ENCODE data around the gene BLID. TPM values are rescaled to one million over a fixed set of nuclear protein-coding genes. Genes with fewer than 3 reads are reported as not detected.

BLID gene
- total RNA-seq, 2 donors from 2014 or later: not detected

DNA sequence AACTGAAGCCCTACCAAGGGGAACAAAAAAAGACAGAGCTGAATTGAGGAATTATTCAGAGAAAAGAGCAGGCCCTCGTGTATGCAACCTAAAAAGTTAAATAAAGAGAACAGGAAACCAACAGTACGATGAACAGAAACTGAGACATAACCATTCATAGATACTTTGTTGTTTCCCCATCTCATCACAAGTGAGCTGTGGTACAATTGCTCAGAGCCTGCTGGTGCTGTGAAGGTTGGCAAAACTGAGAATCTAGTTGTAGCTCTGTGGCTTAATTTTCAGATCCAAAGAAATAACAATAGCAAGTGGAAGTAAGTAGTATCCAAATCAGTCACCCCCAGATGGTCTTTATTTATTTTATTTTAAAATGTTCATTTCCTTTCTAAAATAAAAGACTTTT, 37.7 kb upstream of the BLID start:
- H3K4me1 Mint-ChIP-seq (ENCODE audit: low read depth): peaks cover 11% of the 10 kb centered on the region
- no peaks in the 10 kb centered on the region for H3K36me3 Mint-ChIP-seq (ENCODE audit: insufficient read depth in 2 of 2)
- ATAC-seq (replicated peaks in 1 of 2) (no peak), DNase-seq (no peak)
- no peaks in the 10 kb centered on the region for H3K9me3 Mint-ChIP-seq
- H3K4me3 Mint-ChIP-seq: no peak overlapping the region
- H3K27ac Mint-ChIP-seq: no peak overlapping the region
- H3K27me3 Mint-ChIP-seq (ENCODE audit: low read depth): peaks cover 6% of the 10 kb centered on the region

DNA sequence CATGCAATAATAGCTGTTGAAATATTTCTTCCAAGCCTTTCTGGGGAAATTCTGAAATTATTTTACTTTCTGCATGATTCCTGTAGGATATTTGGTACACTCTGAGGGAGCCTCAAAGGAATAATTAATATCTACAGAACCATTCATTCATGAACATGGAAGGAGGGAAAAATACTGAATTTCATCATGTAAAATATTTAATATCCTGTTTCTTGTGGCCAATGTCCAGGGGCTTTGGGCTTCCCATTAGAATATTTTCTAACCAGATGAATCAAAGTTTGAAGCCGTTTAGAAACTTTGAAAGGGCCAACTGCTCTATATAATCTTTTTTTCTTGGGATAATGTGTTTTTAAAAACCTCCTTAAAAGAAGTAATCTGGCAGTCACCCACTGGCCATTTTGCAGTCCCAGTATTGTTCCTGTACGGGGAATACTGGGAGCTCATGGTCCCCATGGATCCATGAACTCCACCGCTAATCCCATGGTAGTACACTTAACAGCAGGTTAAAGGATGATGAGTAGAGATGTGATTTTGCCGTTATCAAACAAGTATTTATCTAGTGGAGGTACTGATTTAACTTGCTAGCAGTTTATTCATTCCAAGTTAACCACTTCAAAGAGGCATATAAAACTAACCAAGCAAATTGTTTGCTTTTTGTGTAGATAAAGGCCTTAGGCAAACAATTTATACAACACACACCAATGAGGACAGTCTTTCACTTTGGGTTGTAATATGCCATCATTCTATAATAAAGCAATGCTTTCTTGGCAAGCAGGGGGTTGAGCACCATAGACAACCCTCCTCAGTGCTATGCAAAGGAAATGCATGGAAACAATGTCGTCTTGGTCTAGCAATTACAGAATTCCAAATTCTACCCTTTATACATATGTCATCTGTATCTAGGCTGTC, 34.5 kb upstream of the BLID start:
- Mint-ChIP-seq H3K4me1 (ENCODE audit: low read depth) (no peaks in the 10 kb centered on the region), H3K9me3 (no peaks in the 10 kb centered on the region), H3K27me3 (ENCODE audit: low read depth) (peaks cover 4% of the 10 kb centered on the region), H3K4me3 (no peak overlapping the region), H3K27ac (no peak overlapping the region), H3K36me3 (ENCODE audit: insufficient read depth in 2 of 2) (no peaks in the 10 kb centered on the region)
- no peak for DNase-seq
- no peak for ATAC-seq (replicated peaks in 1 of 2)

DNA sequence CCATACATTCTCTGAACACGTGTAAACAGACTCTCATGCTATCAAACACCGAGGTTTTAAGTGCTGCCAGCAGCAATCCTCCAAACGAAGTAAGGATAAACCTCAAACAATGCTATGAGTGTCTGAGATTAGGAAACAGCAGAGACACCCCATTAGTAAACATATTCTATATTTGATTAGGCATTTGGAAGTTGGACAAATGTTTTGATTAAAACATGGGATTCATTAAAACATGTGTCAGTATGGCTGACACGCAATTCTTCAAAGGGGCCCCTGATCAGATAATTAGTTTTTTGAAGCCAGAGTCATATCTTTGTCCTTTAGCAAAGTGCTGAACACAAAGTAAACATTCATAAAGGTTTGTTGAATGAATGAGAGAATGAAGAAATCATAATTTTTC, 33.2 kb upstream of the BLID start:
- H3K27me3 Mint-ChIP-seq (ENCODE audit: low read depth): peaks cover 2% of the 10 kb centered on the region

DNA sequence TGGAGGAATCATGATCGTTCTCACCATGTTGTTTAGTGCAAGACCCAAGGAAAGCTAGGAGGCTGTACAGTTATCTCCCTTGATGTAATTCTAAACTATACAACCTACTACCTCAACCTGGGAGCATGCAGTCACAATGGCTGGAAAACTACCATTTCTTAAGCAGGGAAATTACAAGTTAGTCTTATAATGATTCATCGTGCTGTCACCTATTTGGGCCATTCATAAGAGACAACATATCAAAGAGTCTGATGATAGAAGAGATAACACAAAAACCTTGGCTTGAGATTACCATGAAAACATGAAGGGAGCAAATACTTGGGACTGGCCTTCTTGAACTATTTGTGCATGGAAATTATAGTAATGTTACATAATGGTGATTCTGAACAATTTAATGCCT, 30.5 kb upstream of the BLID start:
- DNase-seq (no peak), ATAC-seq (replicated peaks in 1 of 2) (no peak)
- H3K27ac Mint-ChIP-seq: no peak overlapping the region
- H3K4me3 Mint-ChIP-seq: no peak overlapping the region
- H3K36me3 Mint-ChIP-seq (ENCODE audit: insufficient read depth in 2 of 2): no peaks in the 10 kb centered on the region
- H3K4me1 Mint-ChIP-seq (ENCODE audit: low read depth): no peaks in the 10 kb centered on the region
- H3K27me3 Mint-ChIP-seq (ENCODE audit: low read depth): peaks cover 6% of the 10 kb centered on the region
- H3K9me3 Mint-ChIP-seq: no peaks in the 10 kb centered on the region

More for the DNA sequence above, 33.2 kb upstream of the BLID start:
- no peak overlapping the region for H3K27ac Mint-ChIP-seq
- no peaks in the 10 kb centered on the region for H3K36me3 Mint-ChIP-seq (ENCODE audit: insufficient read depth in 2 of 2)
- H3K9me3 Mint-ChIP-seq: no peaks in the 10 kb centered on the region
- H3K4me1 Mint-ChIP-seq (ENCODE audit: low read depth): no peaks in the 10 kb centered on the region
- no peak for DNase-seq
- ATAC-seq (replicated peaks in 1 of 2): no peak
- no peak overlapping the region for H3K4me3 Mint-ChIP-seq

DNA sequence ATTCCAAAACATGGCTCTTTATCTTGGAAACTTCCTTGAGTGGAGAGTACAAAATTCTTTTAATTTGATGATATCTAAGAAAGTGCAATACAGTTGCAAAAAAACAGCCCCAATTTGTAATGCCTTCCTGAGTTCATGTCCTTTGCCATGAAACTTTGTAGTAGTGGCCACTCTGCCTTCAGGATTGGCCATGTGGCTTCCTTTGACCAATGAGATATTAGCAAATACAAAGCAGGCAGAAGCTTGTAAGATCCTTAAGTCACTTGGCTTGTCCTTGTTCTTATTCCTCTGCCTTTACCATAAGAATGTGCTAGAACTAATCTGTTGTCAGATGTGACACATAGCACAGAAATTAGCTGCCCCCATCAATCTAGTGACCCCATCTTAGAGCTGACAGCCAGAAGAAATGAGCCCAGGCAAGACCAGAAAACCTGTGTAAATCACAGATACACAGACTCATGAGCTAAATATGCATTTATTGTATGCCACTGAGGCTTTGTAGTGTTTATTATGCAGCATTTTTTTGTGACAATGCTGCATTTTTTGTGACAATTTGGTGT, 29.8 kb upstream of the BLID start:
- H3K36me3 Mint-ChIP-seq (ENCODE audit: insufficient read depth in 2 of 2): no peaks in the 10 kb centered on the region
- ATAC-seq (replicated peaks in 1 of 2) (no peak), DNase-seq (no peak)
- H3K4me1 Mint-ChIP-seq (ENCODE audit: low read depth): no peaks in the 10 kb centered on the region
- H3K4me3 Mint-ChIP-seq: no peak overlapping the region
- H3K9me3 Mint-ChIP-seq: no peaks in the 10 kb centered on the region
- peaks cover 6% of the 10 kb centered on the region for H3K27me3 Mint-ChIP-seq (ENCODE audit: low read depth)
- no peak overlapping the region for H3K27ac Mint-ChIP-seq

DNA sequence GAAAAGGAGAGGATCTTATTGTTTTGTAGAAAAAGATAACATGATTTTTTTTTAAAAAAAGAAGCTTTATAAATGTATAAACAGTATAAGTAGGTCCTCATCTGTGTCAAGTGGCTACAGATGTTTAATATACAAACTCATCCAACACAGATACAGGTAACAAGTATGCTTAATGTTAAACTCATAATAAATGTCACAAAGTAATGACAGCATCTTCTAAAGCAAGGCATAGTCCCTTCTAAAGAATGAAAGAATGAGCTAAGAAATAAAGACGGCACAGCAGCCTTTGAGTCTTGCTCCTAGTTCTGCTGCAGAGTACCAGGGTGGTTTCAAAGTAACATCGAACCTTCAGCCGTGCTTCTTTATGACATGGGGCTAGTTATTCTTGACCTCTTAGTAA, 28.7 kb upstream of the BLID start:
- ATAC-seq (replicated peaks in 1 of 2): no peak
- H3K9me3 Mint-ChIP-seq: no peaks in the 10 kb centered on the region
- H3K36me3 Mint-ChIP-seq (ENCODE audit: insufficient read depth in 2 of 2): no peaks in the 10 kb centered on the region
- H3K4me3 Mint-ChIP-seq: no peak overlapping the region
- H3K27me3 Mint-ChIP-seq (ENCODE audit: low read depth): peaks cover 6% of the 10 kb centered on the region
- H3K27ac Mint-ChIP-seq: no peak overlapping the region
- no peak for DNase-seq
- H3K4me1 Mint-ChIP-seq (ENCODE audit: low read depth): no peaks in the 10 kb centered on the region

DNA sequence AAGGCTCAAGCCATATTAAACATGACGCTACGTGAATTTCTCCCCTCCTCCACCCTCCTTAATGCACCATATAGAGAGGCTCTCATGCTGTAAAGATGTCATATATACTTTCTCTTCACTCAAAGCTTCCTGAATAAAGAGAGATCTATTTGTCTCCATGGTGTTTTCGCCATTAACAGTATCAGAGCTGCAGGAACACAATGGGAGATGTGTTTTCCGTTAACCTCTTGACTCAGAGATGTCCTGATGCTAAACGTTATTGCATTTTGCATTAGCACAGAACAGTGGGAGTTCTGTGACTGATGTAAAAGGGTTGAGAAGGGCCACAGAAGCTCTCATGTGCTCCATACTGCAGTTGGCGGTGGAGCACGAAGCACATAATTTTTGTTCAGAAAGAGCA, 25.7 kb upstream of the BLID start:
- H3K4me3 Mint-ChIP-seq: no peak overlapping the region
- H3K27me3 Mint-ChIP-seq (ENCODE audit: low read depth): peaks cover 10% of the 10 kb centered on the region
- DNase-seq (no peak), ATAC-seq (replicated peaks in 1 of 2) (no peak)
- H3K9me3 Mint-ChIP-seq: no peaks in the 10 kb centered on the region
- H3K36me3 Mint-ChIP-seq (ENCODE audit: insufficient read depth in 2 of 2): no peaks in the 10 kb centered on the region
- no peaks in the 10 kb centered on the region for H3K4me1 Mint-ChIP-seq (ENCODE audit: low read depth)
- H3K27ac Mint-ChIP-seq: no peak overlapping the region

DNA sequence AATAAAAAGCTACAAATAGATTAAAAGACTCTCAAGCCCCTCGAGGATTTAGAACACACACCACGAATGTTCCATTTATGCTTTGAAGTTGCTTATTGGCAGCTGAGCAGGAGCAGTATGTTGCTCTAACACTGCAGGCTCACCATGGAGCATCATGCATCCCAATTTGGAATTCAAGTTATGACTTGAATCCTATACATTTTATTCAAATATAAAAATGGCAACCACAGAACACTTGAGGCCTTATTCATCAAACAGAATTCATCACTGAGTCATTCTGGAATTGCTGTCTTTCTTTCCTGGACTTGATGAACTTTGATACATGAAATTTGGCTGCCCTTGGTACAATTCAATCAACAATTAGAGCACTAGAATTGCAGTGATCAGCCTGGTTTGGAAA, 24.5 kb upstream of the BLID start:
- no peak for ATAC-seq (replicated peaks in 1 of 2)
- H3K4me1 Mint-ChIP-seq (ENCODE audit: low read depth): no peaks in the 10 kb centered on the region
- peaks cover 10% of the 10 kb centered on the region for H3K27me3 Mint-ChIP-seq (ENCODE audit: low read depth)
- no peak overlapping the region for H3K4me3 Mint-ChIP-seq
- no peaks in the 10 kb centered on the region for H3K9me3 Mint-ChIP-seq
- no peaks in the 10 kb centered on the region for H3K36me3 Mint-ChIP-seq (ENCODE audit: insufficient read depth in 2 of 2)
- DNase-seq: no peak
- no peak overlapping the region for H3K27ac Mint-ChIP-seq

DNA sequence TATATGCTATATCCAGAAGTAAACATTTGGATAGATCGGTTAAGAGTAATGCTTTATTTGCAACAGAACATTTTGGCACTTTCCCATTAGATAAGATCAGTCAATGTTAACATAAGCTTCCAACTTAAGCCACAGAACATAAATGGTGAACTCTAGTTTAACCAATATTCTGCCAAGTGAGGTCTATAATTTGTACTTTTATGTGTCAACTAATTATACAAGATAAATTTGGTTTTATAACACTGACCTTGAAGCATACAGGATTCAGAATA, 23.5 kb upstream of the BLID start:
- no peaks in the 10 kb centered on the region for H3K9me3 Mint-ChIP-seq
- H3K4me1 Mint-ChIP-seq (ENCODE audit: low read depth): no peaks in the 10 kb centered on the region
- H3K27me3 Mint-ChIP-seq (ENCODE audit: low read depth): peaks cover 10% of the 10 kb centered on the region
- H3K4me3 Mint-ChIP-seq: no peak overlapping the region
- no peak for DNase-seq
- no peaks in the 10 kb centered on the region for H3K36me3 Mint-ChIP-seq (ENCODE audit: insufficient read depth in 2 of 2)
- H3K27ac Mint-ChIP-seq: no peak overlapping the region
- no peak for ATAC-seq (replicated peaks in 1 of 2)

DNA sequence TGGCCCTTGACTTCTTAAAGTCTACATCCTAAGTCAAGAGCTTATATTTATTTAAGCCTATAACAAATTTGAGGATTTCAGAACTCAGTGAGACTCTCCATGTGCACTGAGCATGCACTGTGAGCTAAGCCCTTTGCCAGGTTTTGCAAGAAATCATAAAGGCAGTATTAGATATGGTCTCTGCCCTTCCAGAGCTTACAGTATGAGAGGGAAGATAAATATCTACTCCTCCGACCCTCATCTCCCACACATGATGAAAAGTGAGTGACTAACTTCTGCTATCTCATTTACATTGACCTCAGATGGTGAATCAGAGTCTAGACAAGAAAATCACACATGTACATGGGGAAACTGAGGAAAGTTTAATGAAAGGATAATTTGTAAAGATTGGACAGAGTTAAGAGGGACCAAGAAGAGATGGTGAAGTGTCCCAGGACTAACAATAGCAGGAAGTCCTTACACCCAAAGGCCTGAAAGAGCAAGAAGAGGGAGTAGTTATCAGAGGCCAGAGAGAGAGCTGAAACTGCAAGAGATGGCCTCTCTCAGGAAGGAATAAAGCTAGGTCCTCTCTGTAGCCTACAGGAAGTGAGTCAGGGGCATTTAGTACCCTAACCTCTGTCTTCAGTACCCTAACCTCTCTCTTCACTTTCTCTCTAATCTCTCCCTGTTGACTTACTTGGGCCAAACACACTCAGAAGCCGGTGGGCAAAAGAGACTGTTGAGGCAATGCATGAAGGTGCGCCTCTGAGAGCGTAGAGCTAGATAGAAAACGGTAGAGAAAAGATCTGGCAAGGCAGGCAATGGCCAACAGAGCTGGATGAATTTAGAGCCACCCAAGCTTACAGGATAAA, 23.0 kb upstream of the BLID start:
- H3K9me3 Mint-ChIP-seq: no peaks in the 10 kb centered on the region
- DNase-seq: no peak
- H3K27ac Mint-ChIP-seq: no peak overlapping the region
- no peak for ATAC-seq (replicated peaks in 1 of 2)
- no peaks in the 10 kb centered on the region for H3K36me3 Mint-ChIP-seq (ENCODE audit: insufficient read depth in 2 of 2)
- H3K4me3 Mint-ChIP-seq: no peak overlapping the region
- peaks cover 10% of the 10 kb centered on the region for H3K27me3 Mint-ChIP-seq (ENCODE audit: low read depth)
- no peaks in the 10 kb centered on the region for H3K4me1 Mint-ChIP-seq (ENCODE audit: low read depth)

DNA sequence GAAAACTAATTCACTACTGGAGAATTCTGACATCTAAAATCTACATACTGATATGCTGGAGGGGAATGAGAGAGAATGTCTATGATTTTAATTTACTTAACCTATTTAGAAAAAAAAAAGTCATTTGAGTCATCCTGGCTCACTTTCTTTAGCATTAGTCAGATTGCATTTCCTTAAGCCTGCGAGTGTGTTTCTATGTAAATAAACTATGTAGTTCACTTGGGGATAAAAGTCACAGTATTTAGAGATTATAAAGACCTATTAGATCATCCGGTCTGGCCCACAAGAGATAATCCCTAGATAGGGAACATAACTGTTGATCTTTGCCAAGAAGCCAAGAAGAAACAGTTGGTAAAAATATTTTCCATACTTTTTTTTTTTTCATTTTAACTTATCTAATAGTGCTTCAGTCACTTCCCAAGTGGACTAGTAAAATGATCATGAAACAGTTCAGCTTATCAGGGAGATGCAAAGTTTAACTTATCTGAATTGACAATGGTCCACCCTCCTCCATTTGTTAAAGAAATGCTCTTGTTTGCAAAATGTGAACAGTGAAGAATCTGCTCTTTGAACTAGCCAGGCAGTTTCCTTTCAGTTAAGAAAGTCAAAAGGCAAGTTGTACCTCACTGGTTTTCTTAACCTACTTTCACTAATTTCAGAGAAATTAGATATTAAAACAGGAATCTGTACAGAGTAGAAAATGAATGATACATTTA, 21.2 kb upstream of the BLID start:
- Mint-ChIP-seq H3K4me3 (no peak overlapping the region), H3K4me1 (ENCODE audit: low read depth) (no peaks in the 10 kb centered on the region), H3K9me3 (no peaks in the 10 kb centered on the region), H3K27me3 (ENCODE audit: low read depth) (peaks cover 10% of the 10 kb centered on the region), H3K27ac (no peak overlapping the region), H3K36me3 (ENCODE audit: insufficient read depth in 2 of 2) (no peaks in the 10 kb centered on the region)
- no peak for DNase-seq
- ATAC-seq (replicated peaks in 1 of 2): no peak

DNA sequence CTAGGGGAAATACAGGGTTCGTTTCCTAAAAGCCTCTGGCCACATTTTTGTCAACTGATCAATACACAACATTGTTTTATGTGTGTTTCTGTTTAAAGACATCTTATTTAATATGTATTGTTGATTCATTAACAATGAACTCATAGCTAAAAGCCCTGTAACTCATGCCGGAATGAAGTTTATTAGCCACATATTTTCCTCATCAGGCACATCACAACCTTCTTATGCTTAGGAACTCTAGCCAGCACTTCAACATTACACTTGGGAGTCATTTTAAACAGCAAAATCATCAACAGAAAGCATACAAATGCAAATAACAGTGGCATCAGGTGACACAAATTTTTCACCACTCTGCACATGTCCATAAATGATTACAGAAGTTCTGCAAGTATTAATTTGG, 15.1 kb upstream of the BLID start:
- ATAC-seq (replicated peaks in 1 of 2) (no peak), DNase-seq (no peak)
- no peaks in the 10 kb centered on the region for H3K36me3 Mint-ChIP-seq (ENCODE audit: insufficient read depth in 2 of 2)
- H3K4me1 Mint-ChIP-seq (ENCODE audit: low read depth): no peaks in the 10 kb centered on the region
- no peaks in the 10 kb centered on the region for H3K27me3 Mint-ChIP-seq (ENCODE audit: low read depth)
- H3K27ac Mint-ChIP-seq: no peak overlapping the region
- no peak overlapping the region for H3K4me3 Mint-ChIP-seq
- H3K9me3 Mint-ChIP-seq: no peaks in the 10 kb centered on the region

DNA sequence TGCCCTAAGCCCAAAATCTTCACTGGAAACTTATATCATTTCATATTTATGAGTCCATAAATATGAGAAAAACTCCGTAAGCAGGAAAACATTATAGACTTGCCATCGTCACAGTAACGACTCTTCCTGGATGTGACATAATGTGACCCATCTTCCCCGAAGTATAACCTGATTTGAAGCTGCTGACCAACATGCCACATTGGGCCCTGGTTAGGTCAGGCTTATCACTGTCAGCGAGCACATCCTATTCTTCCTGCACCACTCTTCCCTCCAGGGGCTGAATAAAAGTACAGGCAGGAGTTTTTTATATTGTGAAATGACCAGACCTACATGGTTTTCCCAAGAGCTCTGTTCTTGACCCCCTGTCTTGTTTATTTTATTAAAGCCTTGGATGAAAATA, 12.1 kb upstream of the BLID start:
- no peaks in the 10 kb centered on the region for H3K4me1 Mint-ChIP-seq (ENCODE audit: low read depth)

More for the DNA sequence above, 12.1 kb upstream of the BLID start:
- Mint-ChIP-seq H3K27me3 (ENCODE audit: low read depth) (no peaks in the 10 kb centered on the region), H3K9me3 (no peaks in the 10 kb centered on the region), H3K4me3 (no peak overlapping the region), H3K36me3 (ENCODE audit: insufficient read depth in 2 of 2) (no peaks in the 10 kb centered on the region), H3K27ac (no peak overlapping the region)
- DNase-seq: no peak
- ATAC-seq (replicated peaks in 1 of 2): no peak

All from activated T-cell treated with anti-CD3 and anti-CD28 coated beads, Interleukin-2, amount 50 U/mL, for 72 hours (primary cell).